HG03159 (cell line): ENCODE data around the gene TM7SF3.
"Not testable (repeated sequence)": the region's sequence is repeated elsewhere in the genome, so short reads cannot be mapped to it uniquely, and the experiment has no call there.

Experiments used
- ATAC-seq: cut with Tn5 transposase; IDR thresholded peaks from one replicate; pipeline ENCODE4 v1.9.1; 2021; ENCODE audit warnings: mild to moderate bottlenecking, moderate library complexity; ENCODE audit not compliant: unreplicated experiment

Gene TM7SF3

GRCh38 chr12:27014085-27014858, at the start of gene TM7SF3:
TSS of gene TM7SF3 (minus strand) at chr12:27014384. CDS start at chr12:27014168, 216 bp downstream.
- ATAC-seq = peak; percentile 83

GRCh38 chr12:27063250-27063851, 49.2 kb upstream of the TM7SF3 start:
- ATAC-seq = no peak

GRCh38 chr12:27061317-27061716, 47.1 kb upstream of the TM7SF3 start:
- no peak for ATAC-seq

GRCh38 chr12:27060740-27061139, 46.6 kb upstream of the TM7SF3 start:
- no peak for ATAC-seq

- no peak for ATAC-seq
These were observed 43.4 kb upstream of the TM7SF3 start for GRCh38 chr12:27057543-27057942.

GRCh38 chr12:27055966-27056365, 41.8 kb upstream of the TM7SF3 start:
- no peak for ATAC-seq

- ATAC-seq = no peak
These were observed 38.6 kb upstream of the TM7SF3 start for GRCh38 chr12:27052742-27053141.

- no peak for ATAC-seq
These were observed 38.0 kb upstream of the TM7SF3 start for GRCh38 chr12:27052176-27052575.

GRCh38 chr12:27048822-27049752, 34.9 kb upstream of the TM7SF3 start:
- no peak for ATAC-seq

GRCh38 chr12:27042018-27042417, 27.8 kb upstream of the TM7SF3 start:
- not testable (repeated sequence) for ATAC-seq

GRCh38 chr12:27040637-27041036, 26.5 kb upstream of the TM7SF3 start:
- not testable (repeated sequence) for ATAC-seq

- ATAC-seq = no peak
These were observed 20.6 kb upstream of the TM7SF3 start for GRCh38 chr12:27034607-27035293.

- ATAC-seq = no peak
These were observed 18.5 kb upstream of the TM7SF3 start for GRCh38 chr12:27032679-27033078.

- ATAC-seq = no peak
These were observed 17.3 kb upstream of the TM7SF3 start for GRCh38 chr12:27031531-27031930.

GRCh38 chr12:27026257-27026656, 12.1 kb upstream of the TM7SF3 start:
- ATAC-seq = no peak

GRCh38 chr12:27025116-27025515, 10.9 kb upstream of the TM7SF3 start:
- ATAC-seq = no peak

- no peak for ATAC-seq
These were observed 10.1 kb upstream of the TM7SF3 start for GRCh38 chr12:27024291-27024690.

GRCh38 chr12:27020761-27021160, 6.6 kb upstream of the TM7SF3 start:
- no peak for ATAC-seq

GRCh38 chr12:27018037-27018436, 3.9 kb upstream of the TM7SF3 start:
- no peak for ATAC-seq

GRCh38 chr12:27017163-27017823, 3.1 kb upstream of the TM7SF3 start:
- not testable (repeated sequence) for ATAC-seq
